ENCODE measurements around the gene MAPK14. TPM values are rescaled to one million over a fixed set of nuclear protein-coding genes. Genes with fewer than 3 reads are reported as not detected.

The MAPK14 gene
- total and polyA plus RNA-seq, 9 of the 15 experiments (the other 6 are each of a cell fraction or from before 2014, with no cell fraction given), result 8.8 to 62.7 (median 35.5) TPM

DNA sequence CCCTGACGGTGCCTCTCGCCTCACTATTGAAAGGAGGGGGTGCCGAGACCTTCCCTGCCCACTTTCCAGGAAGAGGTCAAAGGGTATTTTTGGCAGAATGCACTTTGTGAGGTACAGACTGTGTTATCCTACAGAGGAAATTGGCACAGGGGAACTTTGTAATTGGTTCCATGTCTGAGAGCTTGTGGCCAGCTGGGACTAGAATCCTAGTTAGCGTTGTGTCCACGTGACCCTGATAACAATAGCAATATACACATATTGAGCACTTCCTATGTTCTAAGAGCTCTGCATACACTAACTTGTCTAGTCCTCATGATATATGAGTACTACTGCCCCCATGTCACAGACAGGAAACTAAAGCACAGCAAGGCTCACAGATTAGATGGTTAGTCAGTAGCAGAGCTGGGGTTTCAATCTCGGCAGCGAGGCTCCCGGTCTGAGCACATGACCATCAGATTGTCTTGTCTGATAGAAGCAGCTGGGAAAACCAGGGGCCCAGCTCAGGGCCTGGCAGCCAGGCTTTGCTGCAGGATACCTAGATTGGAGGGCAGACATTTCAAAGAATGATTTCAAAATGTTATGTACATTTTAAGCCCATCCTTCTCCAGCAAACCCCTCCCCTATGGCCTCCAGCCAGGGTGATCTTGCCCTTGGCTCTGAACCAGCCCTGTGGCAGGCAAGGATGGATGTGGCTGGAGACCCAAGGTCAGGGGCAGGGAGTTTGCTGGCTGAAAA is 104.1 kb downstream of the MAPK14 start (continued):
- TF ChIP-seq, protein P1, sequence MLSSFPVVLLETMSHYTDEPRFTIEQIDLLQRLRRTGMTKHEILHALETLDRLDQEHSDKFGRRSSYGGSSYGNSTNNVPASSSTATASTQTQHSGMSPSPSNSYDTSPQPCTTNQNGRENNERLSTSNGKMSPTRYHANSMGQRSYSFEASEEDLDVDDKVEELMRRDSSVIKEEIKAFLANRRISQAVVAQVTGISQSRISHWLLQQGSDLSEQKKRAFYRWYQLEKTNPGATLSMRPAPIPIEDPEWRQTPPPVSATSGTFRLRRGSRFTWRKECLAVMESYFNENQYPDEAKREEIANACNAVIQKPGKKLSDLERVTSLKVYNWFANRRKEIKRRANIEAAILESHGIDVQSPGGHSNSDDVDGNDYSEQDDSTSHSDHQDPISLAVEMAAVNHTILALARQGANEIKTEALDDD (IDR thresholded peaks at IDR 0.05), result peak; percentile 98
- TF ChIP-seq CCAR2 (IDR thresholded peaks at IDR 0.05; ENCODE audit: low read depth, low read length), result no peak
- no peak for TF ChIP-seq FOXA1 (IDR thresholded peaks at IDR 0.05; ENCODE audit: borderline replicate concordance)
- no peak for TF ChIP-seq PTBP1 (IDR thresholded peaks at IDR 0.05; ENCODE audit: low read depth, low read length)
- TF ChIP-seq ZNF584 (CRISPR knock-in tag; IDR thresholded peaks at IDR 0.05; ENCODE audit: low read depth), result peak; percentile 51; the same call in 1 of the 2 replicates
- TF ChIP-seq ZNF431 (CRISPR knock-in tag; IDR thresholded peaks at IDR 0.05), result no peak
- TF ChIP-seq PHF21A (IDR thresholded peaks at IDR 0.05; ENCODE audit: borderline replicate concordance, low read depth), result peak; percentile 86; the same call in 1 of the 2 replicates
- TF ChIP-seq POLR2AphosphoS5 (IDR thresholded peaks at IDR 0.05; ENCODE audit: control insufficient read depth, insufficient read depth, low read depth, low read length), result 0 out of 2 replicates have a peak, but pooled peaks have one; percentile 18
- TF ChIP-seq NR2C1 (IDR thresholded peaks at IDR 0.05), result no peak
- TF ChIP-seq NR2C1 (tag; IDR thresholded peaks at IDR 0.05), result peak; percentile 58
- TF ChIP-seq POLR3G (IDR thresholded peaks at IDR 0.05; ENCODE audit: extremely low read depth, insufficient read length, insufficient replicate concordance), result no peak
- TF ChIP-seq SLC30A9 (CRISPR knock-in tag; IDR thresholded peaks at IDR 0.05), result no peak
- TF ChIP-seq, protein P2, sequence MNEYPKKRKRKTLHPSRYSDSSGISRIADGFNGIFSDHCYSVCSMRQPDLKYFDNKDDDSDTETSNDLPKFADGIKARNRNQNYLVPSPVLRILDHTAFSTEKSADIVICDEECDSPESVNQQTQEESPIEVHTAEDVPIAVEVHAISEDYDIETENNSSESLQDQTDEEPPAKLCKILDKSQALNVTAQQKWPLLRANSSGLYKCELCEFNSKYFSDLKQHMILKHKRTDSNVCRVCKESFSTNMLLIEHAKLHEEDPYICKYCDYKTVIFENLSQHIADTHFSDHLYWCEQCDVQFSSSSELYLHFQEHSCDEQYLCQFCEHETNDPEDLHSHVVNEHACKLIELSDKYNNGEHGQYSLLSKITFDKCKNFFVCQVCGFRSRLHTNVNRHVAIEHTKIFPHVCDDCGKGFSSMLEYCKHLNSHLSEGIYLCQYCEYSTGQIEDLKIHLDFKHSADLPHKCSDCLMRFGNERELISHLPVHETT (CRISPR knock-in tag; conservative IDR thresholded peaks at IDR 0.05 in 1 of 2, IDR thresholded peaks at IDR 0.05 in 1 of 2), result 0 out of 4 replicates have a peak, but pooled peaks of 1 of the 2 experiments have one; percentile 63
- no peak for TF ChIP-seq SP2 (IDR thresholded peaks at IDR 0.05; ENCODE audit: extremely low read depth, low read depth, low read length, poor library complexity, severe bottlenecking)
- no peak for TF ChIP-seq TCF7L2 (IDR thresholded peaks at IDR 0.05; ENCODE audit: low read depth, low read length)
- no peak for TF ChIP-seq HCFC1 (IDR thresholded peaks at IDR 0.05; ENCODE audit: low read depth, low read length)
- TF ChIP-seq, protein P3, sequence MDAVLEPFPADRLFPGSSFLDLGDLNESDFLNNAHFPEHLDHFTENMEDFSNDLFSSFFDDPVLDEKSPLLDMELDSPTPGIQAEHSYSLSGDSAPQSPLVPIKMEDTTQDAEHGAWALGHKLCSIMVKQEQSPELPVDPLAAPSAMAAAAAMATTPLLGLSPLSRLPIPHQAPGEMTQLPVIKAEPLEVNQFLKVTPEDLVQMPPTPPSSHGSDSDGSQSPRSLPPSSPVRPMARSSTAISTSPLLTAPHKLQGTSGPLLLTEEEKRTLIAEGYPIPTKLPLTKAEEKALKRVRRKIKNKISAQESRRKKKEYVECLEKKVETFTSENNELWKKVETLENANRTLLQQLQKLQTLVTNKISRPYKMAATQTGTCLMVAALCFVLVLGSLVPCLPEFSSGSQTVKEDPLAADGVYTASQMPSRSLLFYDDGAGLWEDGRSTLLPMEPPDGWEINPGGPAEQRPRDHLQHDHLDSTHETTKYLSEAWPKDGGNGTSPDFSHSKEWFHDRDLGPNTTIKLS (IDR thresholded peaks at IDR 0.05; ENCODE audit: borderline replicate concordance, low read depth), result no peak
- TF ChIP-seq MCM2 (IDR thresholded peaks at IDR 0.05; ENCODE audit: low read depth), result no peak
- no peak for TF ChIP-seq ZNF707 (CRISPR knock-in tag; conservative IDR thresholded peaks at IDR 0.05)
- TF ChIP-seq ZNF224 (CRISPR knock-in tag; IDR thresholded peaks at IDR 0.05), result no peak
- TF ChIP-seq, protein P4, sequence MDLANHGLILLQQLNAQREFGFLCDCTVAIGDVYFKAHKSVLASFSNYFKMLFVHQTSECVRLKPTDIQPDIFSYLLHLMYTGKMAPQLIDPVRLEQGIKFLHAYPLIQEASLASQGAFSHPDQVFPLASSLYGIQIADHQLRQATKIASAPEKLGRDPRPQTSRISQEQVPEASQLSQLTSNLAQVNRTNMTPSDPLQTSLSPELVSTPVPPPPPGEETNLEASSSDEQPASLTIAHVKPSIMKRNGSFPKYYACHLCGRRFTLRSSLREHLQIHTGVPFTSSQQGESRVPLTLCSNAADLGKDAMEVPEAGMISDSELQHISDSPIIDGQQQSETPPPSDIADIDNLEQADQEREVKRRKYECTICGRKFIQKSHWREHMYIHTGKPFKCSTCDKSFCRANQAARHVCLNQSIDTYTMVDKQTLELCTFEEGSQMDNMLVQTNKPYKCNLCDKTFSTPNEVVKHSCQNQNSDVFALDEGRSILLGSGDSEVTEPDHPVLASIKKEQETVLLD (IDR thresholded peaks at IDR 0.05), result no peak
- no peak for TF ChIP-seq MCM7 (IDR thresholded peaks at IDR 0.05)
